HepG2 (cell line): ENCODE results near the gene SMG5. TPM values are rescaled to one million over a fixed set of nuclear protein-coding genes. Genes with fewer than 3 reads are reported as not detected.
A peak's percentile ranks its signal among the peaks of the same experiment; 100 is the strongest.

Experiments
- BHLHE40 ChIP-seq: IDR thresholded peaks from 2 replicates; pipeline ENCODE4 v1.6.1; 2011; ENCODE audit warnings: low read length, improper control_type of control experiment
- CENPBD1 ChIP-seq: sonication (generic); formaldehyde crosslinking; IDR thresholded peaks from 2 replicates; pipeline ENCODE4 v1.8.0; 2022; ENCODE audit warnings: missing genetic modification reagents, low read depth, mild to moderate bottlenecking, borderline replicate concordance
- DNMT1 ChIP-seq: sonication (generic); formaldehyde crosslinking; IDR thresholded peaks from 2 replicates; pipeline ENCODE4 v1.5.1; 2020; ENCODE audit warnings: mild to moderate bottlenecking, missing genetic modification reagents
- DZIP1 ChIP-seq: sonication (generic); formaldehyde crosslinking; IDR thresholded peaks from 2 replicates; pipeline ENCODE4 v1.5.0; 2020; ENCODE audit warnings: mild to moderate bottlenecking, missing genetic modification reagents
- ELF4 ChIP-seq: sonication (generic); formaldehyde crosslinking; IDR thresholded peaks from 2 replicates; pipeline ENCODE4 v1.5.0; 2020; ENCODE audit warnings: missing genetic modification reagents, mild to moderate bottlenecking, moderate library complexity, borderline replicate concordance
- FOXA3 ChIP-seq: IDR thresholded peaks from 2 replicates; pipeline ENCODE4 v1.6.1; 2016; ENCODE audit warnings: missing genetic modification reagents, missing compliant biosample characterization
- HNRNPH1 ChIP-seq: fragments of 200-400 bp; formaldehyde crosslinking; optimal IDR thresholded peaks from 2 replicates; pipeline ENCODE3; 2017; ENCODE audit warnings: mild to moderate bottlenecking, low read depth, low read length
- KDM5A ChIP-seq: fragments of 200-600 bp; sonication (generic); IDR thresholded peaks from 2 replicates; pipeline ENCODE4 v1.7.0; 2018; ENCODE audit warnings: antibody characterized with exemption, mild to moderate bottlenecking, low read length, borderline replicate concordance
- RAD21 ChIP-seq: fragments of 450-650 bp; formaldehyde crosslinking; IDR thresholded peaks from 2 replicates; pipeline ENCODE4 v1.5.0; 2020; ENCODE audit warnings: mild to moderate bottlenecking
- RFXAP ChIP-seq: sonication (generic); formaldehyde crosslinking; IDR thresholded peaks from 2 replicates; pipeline ENCODE4 v1.4.0; 2020; ENCODE audit warnings: missing genetic modification reagents, borderline replicate concordance
- SNRNP70 ChIP-seq: fragments of 200-400 bp; formaldehyde crosslinking; IDR thresholded peaks from 2 replicates; pipeline ENCODE4 v1.6.1; 2017; ENCODE audit warnings: mild to moderate bottlenecking, low read depth, low read length, moderate library complexity
- ZBTB3 ChIP-seq: sonication (generic); formaldehyde crosslinking; IDR thresholded peaks from 2 replicates; pipeline ENCODE4 v1.4.0; 2020; ENCODE audit warnings: low read depth, mild to moderate bottlenecking, moderate library complexity, missing genetic modification reagents, borderline replicate concordance
- ZBTB44 ChIP-seq: sonication (generic); formaldehyde crosslinking; IDR thresholded peaks from 2 replicates; pipeline ENCODE4 v1.4.0; 2020; ENCODE audit warnings: missing genetic modification reagents
- ZFP37 ChIP-seq: sonication (generic); formaldehyde crosslinking; IDR thresholded peaks from 2 replicates; pipeline ENCODE4 v1.4.0; 2020; ENCODE audit warnings: missing genetic modification reagents, borderline replicate concordance
- ZFP41 ChIP-seq: sonication (generic); formaldehyde crosslinking; IDR thresholded peaks from 2 replicates; pipeline ENCODE4 v1.4.0; 2020; ENCODE audit warnings: mild to moderate bottlenecking, missing genetic modification reagents, borderline replicate concordance
- ZNF225 ChIP-seq: sonication (generic); formaldehyde crosslinking; IDR thresholded peaks from 2 replicates; pipeline ENCODE4 v1.4.0; 2020; ENCODE audit warnings: mild to moderate bottlenecking, missing genetic modification reagents
- ZNF563 ChIP-seq: sonication (generic); formaldehyde crosslinking; IDR thresholded peaks from 2 replicates; pipeline ENCODE4 v1.8.0; 2022; ENCODE audit warnings: mild to moderate bottlenecking, moderate library complexity, missing genetic modification reagents
- ZNF567 ChIP-seq: sonication (generic); formaldehyde crosslinking; IDR thresholded peaks from 2 replicates; pipeline ENCODE4 v1.8.1; 2023; ENCODE audit warnings: mild to moderate bottlenecking, missing genetic modification reagents, borderline replicate concordance
- ZNF570 ChIP-seq: sonication (generic); formaldehyde crosslinking; IDR thresholded peaks from 2 replicates; pipeline ENCODE4 v1.4.0; 2020; ENCODE audit warnings: mild to moderate bottlenecking, missing genetic modification reagents, borderline replicate concordance
- ZNF616 ChIP-seq: sonication (generic); formaldehyde crosslinking; IDR thresholded peaks from 2 replicates; pipeline ENCODE4 v1.5.0; 2020; ENCODE audit warnings: low read depth, mild to moderate bottlenecking, missing genetic modification reagents
- ZNF839 ChIP-seq: sonication (generic); formaldehyde crosslinking; IDR thresholded peaks from 2 replicates; pipeline ENCODE4 v1.4.0; 2020; ENCODE audit warnings: missing genetic modification reagents, mild to moderate bottlenecking, borderline replicate concordance
- polyA plus RNA-seq, 8 experiments: library from polyadenylated mRNA; depleted of rRNA in 3 of 8; stranded (reverse) in 7 of 8; unstranded in 1 of 8; fragments of >200 nt; fragmentation: Illumina TruSeq in 4 of 8; extraction: Trizol in 4 of 8; gene quantifications; 2 replicates each; pipeline versions ENCODE4 v1.2.1 to v1.2.3, GENCODE V29; 2011 to 2016; ENCODE audit warnings: low read depth in 4 of 8, missing spikeins in 1 of 8, mixed read lengths in 1 of 8; ENCODE audit not compliant: insufficient read depth in 1 of 8
- total RNA-seq, 5 experiments: library from RNA; depleted of rRNA; stranded (reverse); fragments of >200 nt; fragmentation: Illumina TruSeq; extraction: Trizol; gene quantifications; 2 replicates each; pipeline ENCODE4 v1.2.3, GENCODE V29; 2016; ENCODE audit warnings: low read depth in 1 of 5
- TF ChIP-seq, protein P1 (sequence below): sonication (generic); formaldehyde crosslinking; IDR thresholded peaks from 2 replicates; pipeline ENCODE4 v1.4.0; 2020; ENCODE audit warnings: missing genetic modification reagents, borderline replicate concordance

The SMG5 gene
- total and polyA plus RNA-seq, 2 of the 13 experiments (the other 11 are each of a cell fraction or from before 2014, with no cell fraction given): 50.5 to 84.0 TPM

DNA sequence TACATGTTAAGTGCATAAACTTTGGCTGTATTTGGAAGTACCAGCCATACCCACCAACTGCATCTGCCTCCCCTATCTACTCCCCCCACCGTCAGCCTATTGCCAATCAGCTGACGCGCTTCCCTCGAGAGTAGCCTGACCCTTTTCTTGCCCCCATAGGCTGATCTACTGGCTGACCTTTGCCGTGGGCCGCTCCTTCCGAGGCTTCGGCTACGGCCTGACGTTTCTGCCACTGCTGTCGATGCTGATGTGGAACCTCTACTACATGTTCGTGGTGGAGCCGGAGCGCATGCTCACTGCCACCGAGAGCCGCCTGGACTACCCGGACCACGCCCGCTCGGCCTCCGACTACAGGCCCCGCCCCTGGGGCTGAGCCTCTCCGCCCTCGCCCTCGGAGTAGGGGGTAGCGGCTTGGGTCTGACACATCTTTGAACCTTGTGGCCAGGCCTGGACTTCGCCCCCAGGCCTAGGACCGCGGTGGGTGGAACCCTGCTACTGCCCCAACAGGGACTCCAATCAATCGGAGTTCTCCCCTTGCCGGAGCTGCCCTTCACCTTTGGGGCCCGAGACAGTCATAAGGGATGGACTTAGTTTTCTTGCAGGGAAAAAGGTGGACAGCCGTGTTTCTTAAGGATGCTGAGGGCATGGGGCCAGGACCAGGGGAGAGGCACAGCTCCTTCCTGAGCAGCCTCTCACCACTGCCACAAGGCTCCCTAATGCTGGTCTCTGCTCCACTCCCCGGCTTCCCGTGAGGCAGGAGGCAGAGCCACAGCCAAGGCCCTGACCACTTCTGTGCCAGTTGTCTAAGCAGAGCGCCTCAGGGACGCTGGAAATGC lies 8.8 kb upstream of the SMG5 start (continued):
- no peak for TF ChIP-seq ZNF570
- TF ChIP-seq DZIP1 (CRISPR knock-in tag): 0 out of 2 replicates have a peak, but pooled peaks have one; percentile 49
- TF ChIP-seq, protein P1, sequence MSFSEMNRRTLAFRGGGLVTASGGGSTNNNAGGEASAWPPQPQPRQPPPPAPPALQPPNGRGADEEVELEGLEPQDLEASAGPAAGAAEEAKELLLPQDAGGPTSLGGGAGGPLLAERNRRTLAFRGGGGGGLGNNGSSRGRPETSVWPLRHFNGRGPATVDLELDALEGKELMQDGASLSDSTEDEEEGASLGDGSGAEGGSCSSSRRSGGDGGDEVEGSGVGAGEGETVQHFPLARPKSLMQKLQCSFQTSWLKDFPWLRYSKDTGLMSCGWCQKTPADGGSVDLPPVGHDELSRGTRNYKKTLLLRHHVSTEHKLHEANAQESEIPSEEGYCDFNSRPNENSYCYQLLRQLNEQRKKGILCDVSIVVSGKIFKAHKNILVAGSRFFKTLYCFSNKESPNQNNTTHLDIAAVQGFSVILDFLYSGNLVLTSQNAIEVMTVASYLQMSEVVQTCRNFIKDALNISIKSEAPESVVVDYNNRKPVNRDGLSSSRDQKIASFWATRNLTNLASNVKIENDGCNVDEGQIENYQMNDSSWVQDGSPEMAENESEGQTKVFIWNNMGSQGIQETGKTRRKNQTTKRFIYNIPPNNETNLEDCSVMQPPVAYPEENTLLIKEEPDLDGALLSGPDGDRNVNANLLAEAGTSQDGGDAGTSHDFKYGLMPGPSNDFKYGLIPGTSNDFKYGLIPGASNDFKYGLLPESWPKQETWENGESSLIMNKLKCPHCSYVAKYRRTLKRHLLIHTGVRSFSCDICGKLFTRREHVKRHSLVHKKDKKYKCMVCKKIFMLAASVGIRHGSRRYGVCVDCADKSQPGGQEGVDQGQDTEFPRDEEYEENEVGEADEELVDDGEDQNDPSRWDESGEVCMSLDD: no peak
- no peak for TF ChIP-seq ZNF616 (CRISPR knock-in tag)
- TF ChIP-seq HNRNPH1: no peak
- TF ChIP-seq KDM5A: peak; percentile 46; the same call in 1 of the 2 replicates
- peak; percentile 72 for TF ChIP-seq ZNF225 (CRISPR knock-in tag)
- TF ChIP-seq ZFP37 (CRISPR knock-in tag): no peak
- TF ChIP-seq ZNF567 (CRISPR knock-in tag): no peak
- TF ChIP-seq ZBTB44 (CRISPR knock-in tag): no peak
- no peak for TF ChIP-seq ZFP41 (CRISPR knock-in tag)
- peak; percentile 56 for TF ChIP-seq FOXA3 (CRISPR knock-in tag)
- TF ChIP-seq SNRNP70: no peak
- no peak for TF ChIP-seq DNMT1 (CRISPR knock-in tag)
- no peak for TF ChIP-seq ZNF563 (CRISPR knock-in tag)
- TF ChIP-seq CENPBD1 (CRISPR knock-in tag): no peak
- TF ChIP-seq ZNF839 (CRISPR knock-in tag): no peak
- TF ChIP-seq RAD21 (CRISPR knock-in tag): no peak
- no peak for TF ChIP-seq BHLHE40
- TF ChIP-seq RFXAP (CRISPR knock-in tag): no peak
- TF ChIP-seq ELF4: no peak; the same call in 1 of the 2 replicates
- TF ChIP-seq ZBTB3: no peak
